A549 (cell line): ENCODE results near the gene PRSS27. TPM values are rescaled to one million over a fixed set of nuclear protein-coding genes. Genes with fewer than 3 reads are reported as not detected.

Source experiments
- ATAC-seq, 2 experiments: fragments of 200-7000 bp in 1 of 2; fragments of >200 bp in 1 of 2; cut with Nextera tagmentation in 1 of 2; cut with Tn5 transposase in 1 of 2; 3 replicates each; pipeline versions ENCODE4 v1.8.0 to v1.9.1; 2018 to 2020; ENCODE audit warnings: mild to moderate bottlenecking in 1 of 2, moderate library complexity in 1 of 2
- CTCF ChIA-PET: fragments of 300-600 bp; sonication (Branson Sonifier 250); formaldehyde crosslinking; extraction: SDS; loops from one replicate; lab custom pipeline; 2021; ENCODE audit warnings: antibody characterized with exemption, inconsistent platforms; lab: Yijun Ruan, JAX
- POLR2A ChIA-PET: fragments of 350-600 bp; formaldehyde crosslinking; extraction: SDS; loops from one replicate; lab custom pipeline; 2021; ENCODE audit warnings: antibody characterized with exemption, inconsistent platforms; lab: Yijun Ruan, JAX
- DNase-seq, 2 experiments: peaks; one replicate each; pipeline versions ENCODE4 v3.0.0 to v3.0.0-alpha.2; 2011 to 2016; ENCODE audit warnings: low read depth in 1 of 2, low spot score in 1 of 2
- FAIRE-seq: peaks from 2 replicates; lab custom pipeline; 2011; peaks lifted over from hg19 to GRCh38; lab: Jason Lieb, UNC
- H3K27ac ChIP-seq, 2 experiments: fragments of >200 bp; sonication (Bioruptor Twin); formaldehyde crosslinking; 3 replicates each; pipeline ENCODE4 v1.5.1; 2016 to 2017
- H3K4me1 ChIP-seq: fragments of >200 bp; sonication (Bioruptor Twin); formaldehyde crosslinking; 3 replicates; pipeline ENCODE4 v1.6.1; 2016
- H3K4me2 ChIP-seq: fragments of >200 bp; sonication (Bioruptor Twin); formaldehyde crosslinking; 3 replicates; pipeline ENCODE4 v1.6.1; 2016
- H3K4me3 ChIP-seq: fragments of >200 bp; sonication (Bioruptor Twin); formaldehyde crosslinking; 3 replicates; pipeline ENCODE4 v1.5.1; 2016
- H3K9me3 ChIP-seq: fragments of >200 bp; sonication (Bioruptor Twin); formaldehyde crosslinking; 3 replicates; pipeline ENCODE4 v1.6.1; 2016
- ATOH8 ChIP-seq: fragments of 250-450 bp; sonication (Bioruptor Pico); IDR thresholded peaks from 2 replicates; pipeline ENCODE4 v1.5.0; 2020; ENCODE audit warnings: low read depth, mild to moderate bottlenecking, moderate library complexity
- BCL3 ChIP-seq: fragments of >200 bp; sonication (Bioruptor Twin); formaldehyde crosslinking; IDR thresholded peaks from 3 replicates; pipeline ENCODE4 v1.6.1; 2016
- BHLHE40 ChIP-seq: IDR thresholded peaks from 2 replicates; pipeline ENCODE4 v1.6.1; 2012; ENCODE audit warnings: low read depth, low read length, inconsistent platforms
- CHD4 ChIP-seq: fragments of 200-600 bp; sonication (generic); IDR thresholded peaks from 2 replicates; pipeline ENCODE4 v1.6.1; 2016; ENCODE audit warnings: antibody characterized with exemption, mild to moderate bottlenecking, borderline replicate concordance
- CTCF ChIP-seq: fragments of >200 bp; sonication (Bioruptor Twin); formaldehyde crosslinking; IDR thresholded peaks from 3 replicates; pipeline ENCODE4 v1.5.1; 2016
- EHMT2 ChIP-seq: fragments of 200-600 bp; sonication (generic); IDR thresholded peaks from 2 replicates; pipeline ENCODE4 v1.6.1; 2016; ENCODE audit warnings: antibody characterized with exemption, low read depth, mild to moderate bottlenecking, moderate library complexity
- EP300 ChIP-seq, 2 experiments: fragments of >200 bp; sonication (Bioruptor Twin); formaldehyde crosslinking; IDR thresholded peaks; 2 replicates in 1 of 2; 3 replicates in 1 of 2; pipeline ENCODE4 v1.6.1; 2016 to 2017
- ESRRA ChIP-seq: fragments of 150-350 bp; IDR thresholded peaks from 2 replicates; pipeline ENCODE4 v1.6.1; 2014; ENCODE audit warnings: mild to moderate bottlenecking, low read length, borderline replicate concordance
- FOSB ChIP-seq: fragments of 250-450 bp; sonication (Bioruptor Pico); IDR thresholded peaks from 2 replicates; pipeline ENCODE4 v1.5.0; 2020; ENCODE audit warnings: mild to moderate bottlenecking, moderate library complexity
- HDAC2 ChIP-seq: fragments of 200-600 bp; sonication (generic); IDR thresholded peaks from 2 replicates; pipeline ENCODE4 v1.6.1; 2016
- HOXA7 ChIP-seq: fragments of 250-450 bp; sonication (Bioruptor Pico); IDR thresholded peaks from 2 replicates; pipeline ENCODE4 v1.5.0; 2020; ENCODE audit warnings: mild to moderate bottlenecking, moderate library complexity
- JUN ChIP-seq, 2 experiments: fragments of >200 bp; sonication (Bioruptor Twin); formaldehyde crosslinking; IDR thresholded peaks; 2 replicates in 1 of 2; 3 replicates in 1 of 2; pipeline ENCODE4 v1.6.1; 2016 to 2017
- KDM1A ChIP-seq: fragments of 200-600 bp; sonication (generic); IDR thresholded peaks from 2 replicates; pipeline ENCODE4 v1.6.1; 2016; ENCODE audit warnings: low read depth, mild to moderate bottlenecking
- MAFK ChIP-seq: fragments of 450-650 bp; IDR thresholded peaks from 2 replicates; pipeline ENCODE4 v1.6.1; 2014; ENCODE audit not compliant: partially characterized antibody
- PHF8 ChIP-seq: fragments of 200-600 bp; sonication (generic); IDR thresholded peaks from 2 replicates; pipeline ENCODE4 v1.6.1; 2016; ENCODE audit warnings: low read depth, mild to moderate bottlenecking, antibody characterized with exemption, moderate library complexity, borderline replicate concordance
- POLR2AphosphoS2 ChIP-seq: conservative IDR thresholded peaks from 2 replicates; pipeline ENCODE4 v1.6.1; 2012; ENCODE audit warnings: low read length, improper control_type of control experiment, inconsistent platforms
- RAD21 ChIP-seq, 2 experiments: fragments of >200 bp in 1 of 2; sonication (Bioruptor Twin) in 1 of 2; formaldehyde crosslinking in 1 of 2; IDR thresholded peaks in 1 of 2; conservative IDR thresholded peaks in 1 of 2; 2 replicates in 1 of 2; 3 replicates in 1 of 2; pipeline ENCODE4 v1.6.1; 2012 to 2018; ENCODE audit warnings: inconsistent platforms in 1 of 2
- REST ChIP-seq: fragments of 200-600 bp; sonication (generic); IDR thresholded peaks from 2 replicates; pipeline ENCODE4 v1.6.1; 2016; ENCODE audit warnings: antibody characterized with exemption, mild to moderate bottlenecking, moderate library complexity
- TFCP2L1 ChIP-seq: fragments of 250-450 bp; sonication (Bioruptor Pico); IDR thresholded peaks from 2 replicates; pipeline ENCODE4 v1.5.0; 2021; ENCODE audit warnings: mild to moderate bottlenecking
- TP53 ChIP-seq: fragments of 250-450 bp; sonication (Bioruptor Pico); IDR thresholded peaks from 2 replicates; pipeline ENCODE4 v1.5.0; 2021; ENCODE audit warnings: mild to moderate bottlenecking, moderate library complexity
- ZFP36 ChIP-seq: fragments of 450-650 bp; IDR thresholded peaks from 2 replicates; pipeline ENCODE4 v1.6.1; 2014; ENCODE audit warnings: borderline replicate concordance; ENCODE audit not compliant: partially characterized antibody
- ZNF302 ChIP-seq: fragments of 250-450 bp; sonication (Bioruptor Pico); IDR thresholded peaks from 2 replicates; pipeline ENCODE4 v1.9.0; 2021; ENCODE audit warnings: inconsistent platforms, mild to moderate bottlenecking, moderate library complexity
- ZSCAN20 ChIP-seq: fragments of 250-450 bp; sonication (Bioruptor Pico); IDR thresholded peaks from 2 replicates; pipeline ENCODE4 v1.8.0; 2022; ENCODE audit warnings: mild to moderate bottlenecking, moderate library complexity
- WGBS: methylation state at CpG from one replicate; pipeline ENCODE4 v1.1.6; 2017; ENCODE audit errors: missing lambda C conversion rate; 5-methylcytosine and 5-hydroxymethylcytosine counted together
- polyA plus RNA-seq, 4 experiments: library from polyadenylated mRNA; depleted of rRNA in 3 of 4; stranded (reverse); fragments of >200 nt; fragmentation: RNase III in 1 of 4; extraction: RNeasy Plus Mini Kit Qiagen cat#74134 plus additional on column Dnase treatment in 1 of 4; gene quantifications; 2 replicates in 3 of 4; 3 replicates in 1 of 4; pipeline ENCODE4 v1.2.3, GENCODE V29; 2011 to 2017

Gene PRSS27
- polyA plus RNA-seq, 2 of the 4 experiments (the other 2 are of a cell fraction) = 1.00 to 1.2 TPM

- no peak for ATAC-seq
- POLR2A ChIA-PET = no interaction called here
- no peak for DNase-seq
- CTCF ChIA-PET = interaction anchor here (0.5 to 1.7 kb wide), 3 partner anchors 8 to 1393 kb away, joined by 3 to 5 read pairs (median 4); no protein-coding TSS in a partner anchor
- FAIRE-seq = no peak
- 98% methylated on average over 37 of the region's 42 CpGs for WGBS
- Histone ChIP-seq H3K9me3 (no peaks in the 10 kb centered on the region), H3K4me2 (no peak overlapping the region), H3K27ac (no peak overlapping the region), H3K4me3 (no peak overlapping the region), H3K4me1 (no peaks in the 10 kb centered on the region)
- TF ChIP-seq POLR2AphosphoS2 = no peak
- TF ChIP-seq ATOH8 (CRISPR knock-in tag) = no peak
- no peak for TF ChIP-seq KDM1A
- no peak for TF ChIP-seq RAD21 (conservative IDR thresholded peaks at IDR 0.05 in 1 of 2, IDR thresholded peaks at IDR 0.05 in 1 of 2)
- no peak for TF ChIP-seq HOXA7 (CRISPR knock-in tag)
- TF ChIP-seq TFCP2L1 = peak; percentile 13; the same call in 1 of the 2 replicates
- TF ChIP-seq TP53 (CRISPR knock-in tag) = no peak
These were observed 42.0 kb upstream of the PRSS27 start for GRCh38 chr16:2761886-2762583.

DNA sequence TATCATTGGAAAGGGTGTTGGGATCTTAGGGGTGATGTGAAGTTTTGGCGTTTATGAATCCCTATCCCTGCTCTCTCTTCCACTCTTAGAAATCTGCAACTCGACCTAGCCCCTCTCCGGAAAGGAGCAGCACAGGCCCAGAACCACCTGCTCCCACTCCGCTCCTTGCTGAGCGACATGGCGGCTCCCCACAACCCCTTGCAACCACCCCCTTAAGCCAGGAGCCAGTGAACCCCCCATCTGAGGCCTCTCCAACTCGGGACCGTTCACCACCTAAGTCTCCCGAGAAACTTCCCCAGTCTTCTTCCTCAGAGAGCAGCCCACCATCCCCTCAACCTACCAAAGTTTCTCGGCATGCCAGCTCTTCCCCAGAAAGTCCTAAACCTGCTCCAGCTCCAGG, 41.4 kb upstream of the PRSS27 start:
- CTCF ChIA-PET = no interaction called here
- Histone ChIP-seq H3K27ac (no peak overlapping the region), H3K4me2 (no peak overlapping the region), H3K9me3 (no peaks in the 10 kb centered on the region), H3K4me1 (no peaks in the 10 kb centered on the region; the same call in 2 of the 3 replicates), H3K4me3 (no peak overlapping the region)
- FAIRE-seq = no peak
- POLR2A ChIA-PET = no interaction called here
- no peak for TF ChIP-seq FOSB (CRISPR knock-in tag)
- no peak for TF ChIP-seq PHF8
- no peak for TF ChIP-seq BHLHE40
- no peak for TF ChIP-seq TP53 (CRISPR knock-in tag)
- no peak for TF ChIP-seq ESRRA
- TF ChIP-seq ZNF302 = no peak
- TF ChIP-seq EHMT2 = no peak
- TF ChIP-seq ZSCAN20 = no peak
- TF ChIP-seq, all 56 proteins: peak for 0
- DNase-seq (no peak), ATAC-seq (no peak)
- 96% methylated on average over 10 of the region's 10 CpGs for WGBS

DNA sequence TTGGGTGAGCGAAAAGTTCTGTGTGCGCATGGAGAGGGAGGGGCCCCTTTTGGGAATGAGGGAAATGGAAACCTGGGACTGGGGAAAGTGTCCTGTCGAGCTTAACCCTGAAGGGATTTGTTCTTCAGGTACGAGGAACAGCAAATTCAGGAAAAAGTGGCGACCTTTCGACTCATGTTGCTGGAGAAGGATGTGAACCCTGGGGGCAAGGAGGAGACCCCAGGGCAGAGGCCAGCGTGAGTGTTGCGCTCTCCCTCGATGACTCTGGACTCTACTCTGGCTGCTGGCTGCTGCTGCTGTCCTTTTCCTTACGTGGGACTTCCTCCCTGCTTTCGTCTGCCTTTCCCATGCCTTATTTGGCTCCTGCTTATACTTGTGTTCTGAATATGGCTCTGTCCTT, 37.3 kb upstream of the PRSS27 start:
- no peak for TF ChIP-seq CHD4
- TF ChIP-seq POLR2AphosphoS2 = no peak
- TF ChIP-seq EP300 (IDR thresholded peaks at IDR 0.05) = no peak
- no peak for TF ChIP-seq KDM1A
- no peak for TF ChIP-seq JUN (IDR thresholded peaks at IDR 0.05)
- no peak for TF ChIP-seq REST
- no peak for TF ChIP-seq ZNF302
- TF ChIP-seq ZSCAN20 = no peak
- no peak for TF ChIP-seq PHF8
- TF ChIP-seq CTCF = no peak
- TF ChIP-seq TFCP2L1 = no peak
- TF ChIP-seq ZFP36 = no peak
- TF ChIP-seq HDAC2 = no peak
- no peak for TF ChIP-seq BCL3
- TF ChIP-seq MAFK = no peak
- TF ChIP-seq, all 56 proteins: peak for 0
- Histone ChIP-seq H3K9me3 (no peaks in the 10 kb centered on the region), H3K4me1 (peaks cover 23% of the 10 kb centered on the region), H3K4me2 (no peak overlapping the region), H3K4me3 (no peak overlapping the region), H3K27ac (no peak overlapping the region)
- DNase-seq (no peak), FAIRE-seq (no peak), ATAC-seq (no peak)
- WGBS = 91% methylated on average over 11 of the region's 11 CpGs
- POLR2A ChIA-PET = no interaction called here
- CTCF ChIA-PET = interaction anchor here (0.8 to 3.0 kb wide), 4 partner anchors 7 to 111 kb away, joined by 3 to 10 read pairs (median 6); no protein-coding TSS in a partner anchor
